ENCODE data around the gene COL13A1.
A peak's percentile ranks its signal among the peaks of the same experiment; 100 is the strongest.

COL13A1 gene

DNA sequence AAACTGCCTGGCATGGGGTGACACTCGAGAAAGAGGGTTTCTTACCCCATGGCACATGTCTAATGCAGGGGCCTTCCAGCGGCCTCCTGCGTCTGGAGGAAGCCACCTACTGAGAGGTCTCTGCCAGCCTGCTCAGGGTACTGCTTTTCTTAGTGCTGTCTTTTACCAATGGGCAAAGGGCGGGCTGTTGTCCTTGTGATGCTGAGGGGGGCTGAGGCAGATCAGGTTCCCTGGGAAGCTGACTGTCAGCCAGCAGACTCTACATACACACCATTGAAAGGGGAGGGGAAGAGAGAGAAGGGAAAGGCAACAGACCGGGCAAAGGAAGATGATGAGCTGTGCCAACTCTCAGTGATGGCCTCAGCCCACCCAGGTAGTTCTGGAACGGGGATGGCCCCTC, 48.7 kb downstream of the COL13A1 start:
- Histone ChIP-seq H3K9ac (ENCODE audit: insufficient read length, low read depth) (peak overlapping the region; percentile 13), H3K4me1 (ENCODE audit: insufficient read depth, insufficient read length) (peaks cover 14% of the 10 kb centered on the region), H3K27me3 (ENCODE audit: insufficient read depth, insufficient read length) (no peaks in the 10 kb centered on the region), H3K4me3 (ENCODE audit: insufficient read length, low read depth) (no peak overlapping the region), H3K36me3 (ENCODE audit: insufficient read depth, insufficient read length, low read length) (no peaks in the 10 kb centered on the region), H3K9me3 (ENCODE audit: insufficient read depth, low read length) (no peaks in the 10 kb centered on the region)
- TF ChIP-seq ZNF274 (IDR thresholded peaks at IDR 0.05; ENCODE audit: low read depth, low read length) (no peak), YY1 (IDR thresholded peaks at IDR 0.05; ENCODE audit: insufficient read depth, insufficient read length) (no peak), SUZ12 (IDR thresholded peaks at IDR 0.05; ENCODE audit: extremely low read depth, insufficient read depth, insufficient read length) (no peak)
- no peak for DNase-seq (ENCODE audit: low read depth, low spot score)

DNA sequence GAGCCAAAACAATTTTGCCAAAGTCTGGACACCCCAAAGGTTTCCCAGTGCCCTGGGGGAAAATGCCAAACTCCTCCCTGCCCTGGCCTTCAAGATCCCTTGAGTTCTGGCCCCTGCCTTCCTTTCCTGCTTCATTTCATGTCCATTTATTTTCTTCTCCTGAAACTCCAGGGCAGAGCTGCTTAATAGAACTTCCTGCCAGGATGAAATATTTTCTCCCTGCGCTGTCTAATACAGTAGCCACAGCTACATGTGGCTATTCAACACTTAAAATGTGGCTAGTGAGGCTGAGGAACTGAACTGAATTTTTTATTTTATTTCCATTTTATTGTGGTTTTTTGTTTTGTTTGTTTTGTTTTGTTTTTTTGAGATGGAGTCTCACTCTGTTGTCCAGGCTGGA, 49.6 kb downstream of the COL13A1 start:
- TF ChIP-seq YY1 (IDR thresholded peaks at IDR 0.05; ENCODE audit: insufficient read depth, insufficient read length) (no peak), ZNF274 (IDR thresholded peaks at IDR 0.05; ENCODE audit: low read depth, low read length) (no peak), SUZ12 (IDR thresholded peaks at IDR 0.05; ENCODE audit: extremely low read depth, insufficient read depth, insufficient read length) (no peak)
- H3K4me3 ChIP-seq (ENCODE audit: insufficient read length, low read depth), result no peak overlapping the region
- no peaks in the 10 kb centered on the region for H3K9me3 ChIP-seq (ENCODE audit: insufficient read depth, low read length)
- no peaks in the 10 kb centered on the region for H3K27me3 ChIP-seq (ENCODE audit: insufficient read depth, insufficient read length)
- H3K36me3 ChIP-seq (ENCODE audit: insufficient read depth, insufficient read length, low read length), result no peaks in the 10 kb centered on the region
- peaks cover 14% of the 10 kb centered on the region for H3K4me1 ChIP-seq (ENCODE audit: insufficient read depth, insufficient read length)
- DNase-seq (ENCODE audit: low read depth, low spot score), result no peak
- H3K9ac ChIP-seq (ENCODE audit: insufficient read length, low read depth), result no peak overlapping the region

DNA sequence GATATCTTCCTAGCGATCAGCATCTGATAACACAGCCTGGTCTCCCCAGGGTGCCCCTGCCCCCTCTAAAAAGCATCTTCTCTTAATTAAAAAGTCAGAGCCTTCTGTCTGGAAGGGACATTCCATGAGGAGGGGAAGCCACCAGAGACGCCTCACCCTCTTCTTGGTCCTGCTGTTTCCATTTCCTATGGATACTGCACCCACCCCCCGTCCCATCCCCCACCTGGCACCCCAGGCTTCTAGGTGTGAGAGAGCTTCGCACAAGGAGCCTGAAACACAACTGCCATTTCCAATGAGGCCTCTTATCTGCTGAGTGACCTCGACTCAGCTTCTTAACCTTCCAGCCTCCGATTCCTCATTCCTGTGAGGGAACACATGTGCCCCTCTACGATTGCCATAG, 51.4 kb downstream of the COL13A1 start:
- peaks cover 17% of the 10 kb centered on the region for H3K4me1 ChIP-seq (ENCODE audit: insufficient read depth, insufficient read length)
- DNase-seq (ENCODE audit: low read depth, low spot score), result no peak

DNA sequence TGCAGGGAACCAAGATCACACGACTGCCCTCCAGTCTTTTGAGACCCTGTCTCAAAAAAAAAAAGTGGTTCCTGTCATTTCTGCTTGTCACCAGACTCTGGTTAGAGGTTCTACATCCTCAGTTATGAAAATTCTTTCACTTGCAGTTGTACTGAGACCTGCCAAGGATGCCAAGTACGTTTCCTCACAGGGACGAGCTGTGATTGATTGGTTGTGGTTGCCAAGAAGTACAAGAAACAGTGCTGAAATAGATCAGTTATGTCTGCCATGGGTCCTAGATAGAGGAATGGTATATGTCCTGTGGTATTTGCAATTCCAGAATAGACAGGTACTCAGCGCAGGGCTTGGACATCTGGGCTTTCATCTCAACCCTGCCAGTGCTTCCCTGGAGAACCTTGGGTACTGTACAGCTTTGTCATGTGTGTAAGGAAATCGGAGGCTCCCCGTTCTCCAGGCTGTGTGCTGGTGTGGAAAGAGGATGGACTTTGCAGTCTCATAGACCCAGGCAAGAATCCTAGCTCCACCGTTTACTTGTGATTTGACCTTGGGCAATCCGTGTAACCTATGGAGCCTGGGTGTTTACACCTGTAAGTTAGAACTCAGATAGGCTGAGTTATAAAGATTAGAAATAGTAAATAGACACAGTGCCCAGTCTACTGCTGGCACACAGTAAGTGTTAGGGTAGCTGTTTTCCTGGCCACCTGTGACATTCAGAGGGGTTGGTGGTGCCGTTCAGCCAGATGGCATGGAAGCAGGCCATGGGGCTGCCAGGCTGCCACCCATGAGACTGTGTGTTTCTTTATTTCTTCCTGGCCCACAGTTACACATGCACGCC, 53.0 kb downstream of the COL13A1 start:
- Histone ChIP-seq H3K4me3 (ENCODE audit: insufficient read length, low read depth) (no peak overlapping the region), H3K9me3 (ENCODE audit: insufficient read depth, low read length) (no peaks in the 10 kb centered on the region), H3K4me1 (ENCODE audit: insufficient read depth, insufficient read length) (peaks cover 15% of the 10 kb centered on the region), H3K36me3 (ENCODE audit: insufficient read depth, insufficient read length, low read length) (no peaks in the 10 kb centered on the region), H3K9ac (ENCODE audit: insufficient read length, low read depth) (no peak overlapping the region), H3K27me3 (ENCODE audit: insufficient read depth, insufficient read length) (no peaks in the 10 kb centered on the region)
- DNase-seq (ENCODE audit: low read depth, low spot score), result no peak
- TF ChIP-seq SUZ12 (IDR thresholded peaks at IDR 0.05; ENCODE audit: extremely low read depth, insufficient read depth, insufficient read length) (no peak), YY1 (IDR thresholded peaks at IDR 0.05; ENCODE audit: insufficient read depth, insufficient read length) (no peak)

More for the DNA sequence above, 51.4 kb downstream of the COL13A1 start:
- no peaks in the 10 kb centered on the region for H3K9me3 ChIP-seq (ENCODE audit: insufficient read depth, low read length)
- TF ChIP-seq ZNF274 (IDR thresholded peaks at IDR 0.05; ENCODE audit: low read depth, low read length) (no peak), SUZ12 (IDR thresholded peaks at IDR 0.05; ENCODE audit: extremely low read depth, insufficient read depth, insufficient read length) (no peak), YY1 (IDR thresholded peaks at IDR 0.05; ENCODE audit: insufficient read depth, insufficient read length) (no peak)
- H3K9ac ChIP-seq (ENCODE audit: insufficient read length, low read depth), result no peak overlapping the region
- no peaks in the 10 kb centered on the region for H3K27me3 ChIP-seq (ENCODE audit: insufficient read depth, insufficient read length)
- H3K4me3 ChIP-seq (ENCODE audit: insufficient read length, low read depth), result no peak overlapping the region
- no peaks in the 10 kb centered on the region for H3K36me3 ChIP-seq (ENCODE audit: insufficient read depth, insufficient read length, low read length)

DNA sequence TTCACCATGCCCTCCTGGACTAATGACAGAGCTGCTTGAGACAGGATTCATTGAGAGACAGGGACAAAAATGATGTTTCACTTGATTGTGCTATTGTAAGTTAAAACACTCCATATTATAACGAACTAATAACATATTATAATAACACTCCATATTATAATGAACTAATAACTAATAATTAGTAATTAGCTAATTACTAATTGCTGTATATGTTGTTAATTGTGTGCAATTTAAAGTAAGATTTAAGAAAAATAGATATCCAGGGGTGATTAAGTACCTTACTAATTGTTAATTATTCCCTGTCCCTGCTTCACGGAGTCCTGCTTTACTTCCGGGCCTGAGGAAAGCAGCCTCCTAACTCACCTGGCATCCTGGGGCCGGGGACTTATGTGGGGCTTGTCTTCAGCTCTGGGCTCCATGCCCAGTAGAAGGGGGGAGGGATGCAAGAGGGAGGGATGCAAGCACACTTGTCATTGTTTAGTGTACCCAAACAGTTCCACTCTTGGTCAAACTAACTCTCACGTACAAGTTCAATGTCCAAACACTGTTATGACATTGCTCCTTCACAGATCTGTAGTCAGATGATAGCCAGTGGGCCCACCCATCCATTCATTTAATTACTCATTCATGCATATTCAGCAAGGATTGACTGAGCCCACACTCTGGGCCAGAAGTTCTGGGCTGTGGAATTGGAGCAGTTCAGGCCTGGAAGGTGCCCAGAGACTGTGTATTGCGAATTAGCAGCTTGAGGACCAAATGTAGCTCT, 53.8 kb downstream of the COL13A1 start:
- TF ChIP-seq SUZ12 (IDR thresholded peaks at IDR 0.05; ENCODE audit: extremely low read depth, insufficient read depth, insufficient read length) (no peak), YY1 (IDR thresholded peaks at IDR 0.05; ENCODE audit: insufficient read depth, insufficient read length) (no peak), ZNF274 (IDR thresholded peaks at IDR 0.05; ENCODE audit: low read depth, low read length) (no peak)
- DNase-seq (ENCODE audit: low read depth, low spot score), result no peak
- no peaks in the 10 kb centered on the region for H3K27me3 ChIP-seq (ENCODE audit: insufficient read depth, insufficient read length)
- H3K9ac ChIP-seq (ENCODE audit: insufficient read length, low read depth), result no peak overlapping the region
- peaks cover 15% of the 10 kb centered on the region for H3K4me1 ChIP-seq (ENCODE audit: insufficient read depth, insufficient read length)
- no peaks in the 10 kb centered on the region for H3K9me3 ChIP-seq (ENCODE audit: insufficient read depth, low read length)
- no peak overlapping the region for H3K4me3 ChIP-seq (ENCODE audit: insufficient read length, low read depth)
- no peaks in the 10 kb centered on the region for H3K36me3 ChIP-seq (ENCODE audit: insufficient read depth, insufficient read length, low read length)

DNA sequence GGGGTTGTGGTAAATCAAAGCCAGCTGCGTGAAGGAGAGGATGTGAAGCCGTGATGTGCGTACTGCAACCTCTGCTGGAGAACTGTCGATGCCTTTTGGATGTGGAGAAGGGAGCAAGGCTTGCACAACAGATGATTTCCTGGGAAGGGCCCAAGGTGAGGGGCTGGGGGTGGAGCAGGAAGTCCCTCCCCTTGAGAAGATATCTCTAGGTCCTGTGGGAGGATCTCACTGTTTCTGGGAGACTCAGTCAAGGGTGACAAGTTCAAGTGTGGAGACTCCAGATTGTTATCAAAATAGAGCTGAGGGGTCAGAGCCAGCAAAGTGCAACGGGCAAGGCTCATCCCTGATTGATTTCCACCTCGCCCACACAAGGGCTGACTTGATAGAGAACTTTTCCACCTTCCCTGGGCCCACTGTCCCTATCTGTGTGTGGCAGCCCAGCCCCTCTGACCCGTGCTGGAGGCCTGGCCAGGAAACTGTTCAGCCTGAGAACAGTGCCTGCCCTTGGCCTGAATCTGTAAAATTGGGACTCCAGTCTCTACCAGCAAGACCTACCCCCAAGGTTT, 55.0 kb downstream of the COL13A1 start:
- Histone ChIP-seq H3K4me1 (ENCODE audit: insufficient read depth, insufficient read length) (peaks cover 16% of the 10 kb centered on the region), H3K27me3 (ENCODE audit: insufficient read depth, insufficient read length) (no peaks in the 10 kb centered on the region)

DNA sequence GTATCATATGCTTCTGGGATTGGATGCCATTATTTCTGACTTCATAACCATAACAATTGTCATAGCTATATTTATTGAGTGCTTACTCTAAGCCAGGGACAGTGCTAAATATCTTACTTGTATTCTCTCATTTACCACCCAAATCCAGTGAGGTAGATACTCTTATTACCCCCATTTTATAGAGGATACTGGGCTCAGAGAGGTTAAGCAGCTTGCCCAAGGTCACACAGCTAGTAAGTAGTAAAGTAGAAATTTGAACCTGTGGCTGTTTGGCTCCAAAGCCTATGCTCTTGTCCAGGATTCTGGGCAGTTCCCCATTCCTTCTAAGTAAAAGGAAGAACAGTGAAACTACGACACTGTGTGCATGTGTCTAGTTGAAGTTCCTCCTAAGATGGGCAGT, 56.5 kb downstream of the COL13A1 start:
- Histone ChIP-seq H3K36me3 (ENCODE audit: insufficient read depth, insufficient read length, low read length) (no peaks in the 10 kb centered on the region), H3K4me3 (ENCODE audit: insufficient read length, low read depth) (no peak overlapping the region), H3K9ac (ENCODE audit: insufficient read length, low read depth) (no peak overlapping the region), H3K4me1 (ENCODE audit: insufficient read depth, insufficient read length) (peaks cover 13% of the 10 kb centered on the region), H3K27me3 (ENCODE audit: insufficient read depth, insufficient read length) (no peaks in the 10 kb centered on the region), H3K9me3 (ENCODE audit: insufficient read depth, low read length) (no peaks in the 10 kb centered on the region)
- TF ChIP-seq SUZ12 (IDR thresholded peaks at IDR 0.05; ENCODE audit: extremely low read depth, insufficient read depth, insufficient read length) (no peak), YY1 (IDR thresholded peaks at IDR 0.05; ENCODE audit: insufficient read depth, insufficient read length) (no peak), ZNF274 (IDR thresholded peaks at IDR 0.05; ENCODE audit: low read depth, low read length) (no peak)
- no peak for DNase-seq (ENCODE audit: low read depth, low spot score)

More for the DNA sequence above, 55.0 kb downstream of the COL13A1 start:
- H3K4me3 ChIP-seq (ENCODE audit: insufficient read length, low read depth), result no peak overlapping the region
- H3K9ac ChIP-seq (ENCODE audit: insufficient read length, low read depth), result no peak overlapping the region
- no peaks in the 10 kb centered on the region for H3K36me3 ChIP-seq (ENCODE audit: insufficient read depth, insufficient read length, low read length)
- H3K9me3 ChIP-seq (ENCODE audit: insufficient read depth, low read length), result no peaks in the 10 kb centered on the region
- DNase-seq (ENCODE audit: low read depth, low spot score), result no peak
- TF ChIP-seq SUZ12 (IDR thresholded peaks at IDR 0.05; ENCODE audit: extremely low read depth, insufficient read depth, insufficient read length) (no peak), YY1 (IDR thresholded peaks at IDR 0.05; ENCODE audit: insufficient read depth, insufficient read length) (no peak), ZNF274 (IDR thresholded peaks at IDR 0.05; ENCODE audit: low read depth, low read length) (no peak)

Data from NT2/D1 (cell line).